DMS 273 (cell line): ENCODE results near the gene ZNRF1.

Experiments
- DNase-seq: peaks from one replicate; lab custom pipeline; 2025; ENCODE audit not compliant: unreplicated experiment; lab: John Stamatoyannopoulos, UW

The ZNRF1 gene

GRCh38 chr16:75095204-75095621 lies 96.4 kb downstream of the ZNRF1 start:
- DNase-seq = no peak

GRCh38 chr16:75096656-75097055 lies 97.8 kb downstream of the ZNRF1 start:
- peak; percentile 48 for DNase-seq

- DNase-seq = no peak
Measured at GRCh38 chr16:75097191-75097761, 98.5 kb downstream of the ZNRF1 start.

- DNase-seq = no peak
Measured at GRCh38 chr16:75097941-75098901, 99.4 kb downstream of the ZNRF1 start.

- DNase-seq = no peak
Measured at GRCh38 chr16:75099075-75099667, 100.3 kb downstream of the ZNRF1 start.

- peak; percentile 24 for DNase-seq
Measured at GRCh38 chr16:75099738-75100602, 101.1 kb downstream of the ZNRF1 start.

GRCh38 chr16:75100603-75100990 lies 101.8 kb downstream of the ZNRF1 start:
- DNase-seq = no peak

- no peak for DNase-seq
Measured at GRCh38 chr16:75101635-75102034, 102.8 kb downstream of the ZNRF1 start.

GRCh38 chr16:75102595-75102994 lies 103.8 kb downstream of the ZNRF1 start:
- DNase-seq = no peak

GRCh38 chr16:75103994-75104393 lies 105.2 kb downstream of the ZNRF1 start:
- DNase-seq = no peak

- DNase-seq = no peak
Measured at GRCh38 chr16:75104836-75105235, 106.0 kb downstream of the ZNRF1 start.

- no peak for DNase-seq
Measured at GRCh38 chr16:75105306-75106061, 106.7 kb downstream of the ZNRF1 start.

- DNase-seq = no peak
Measured at GRCh38 chr16:75106351-75107274, 107.8 kb downstream of the ZNRF1 start.

GRCh38 chr16:75107505-75107904 lies 108.7 kb downstream of the ZNRF1 start:
- no peak for DNase-seq

- peak; percentile 85 for DNase-seq
Measured at GRCh38 chr16:75108792-75109731, 110.2 kb downstream of the ZNRF1 start.

GRCh38 chr16:75109732-75110243 lies 111.0 kb downstream of the ZNRF1 start:
- DNase-seq = peak; percentile 87

GRCh38 chr16:75110637-75111513 lies 112.1 kb downstream of the ZNRF1 start:
- DNase-seq = peak; percentile 95
